Measurements from ENCODE around the gene SFXN5. TPM values are rescaled to one million over a fixed set of nuclear protein-coding genes. Genes with fewer than 3 reads are reported as not detected.

Gene SFXN5
- total RNA-seq, 1 experiment from 2014 or later: 25.9 TPM

DNA sequence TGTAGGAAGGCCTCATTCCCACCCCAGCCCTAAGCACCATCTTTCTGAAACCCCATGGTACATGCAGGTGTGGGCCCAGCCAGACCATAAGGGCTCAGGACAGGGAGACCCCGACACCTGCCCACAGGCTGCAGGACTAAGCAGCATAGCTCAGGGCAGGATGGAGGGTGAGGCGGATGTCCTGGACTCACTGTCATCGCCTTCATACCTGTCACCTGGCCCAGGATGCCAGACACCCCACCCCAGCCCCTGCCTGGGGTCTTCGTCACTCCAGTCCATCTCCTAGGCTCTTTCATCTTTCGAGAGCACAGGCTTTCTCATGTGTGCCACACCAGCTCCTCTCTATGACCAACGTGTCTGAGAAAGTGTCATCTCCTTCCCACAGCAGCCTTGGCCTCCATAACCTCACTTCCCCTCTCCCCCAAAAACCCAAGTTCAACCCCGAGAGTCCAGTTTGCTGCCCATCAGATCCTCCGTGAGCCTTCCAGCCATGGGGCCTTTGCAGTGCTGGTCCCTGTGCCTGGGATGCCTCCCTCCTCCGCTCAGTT, 82.7 kb downstream of the SFXN5 start:
- TF ChIP-seq CREM (CRISPR knock-in tag; IDR thresholded peaks at IDR 0.05) (no peak), PRDM15 (CRISPR knock-in tag; IDR thresholded peaks at IDR 0.05) (no peak), ATF1 (CRISPR knock-in tag; IDR thresholded peaks at IDR 0.05) (no peak), E2F5 (CRISPR knock-in tag; IDR thresholded peaks at IDR 0.05) (no peak), NR3C1 (CRISPR knock-in tag; conservative IDR thresholded peaks at IDR 0.05; ENCODE audit: low read depth) (no peak), FOXP1 (CRISPR knock-in tag; IDR thresholded peaks at IDR 0.05; ENCODE audit: borderline replicate concordance) (no peak), OVOL2 (CRISPR knock-in tag; IDR thresholded peaks at IDR 0.05; ENCODE audit: borderline replicate concordance) (no peak), ERG (CRISPR knock-in tag; IDR thresholded peaks at IDR 0.05) (no peak), USF2 (CRISPR knock-in tag; IDR thresholded peaks at IDR 0.05) (no peak)
- TF ChIP-seq, protein P1, sequence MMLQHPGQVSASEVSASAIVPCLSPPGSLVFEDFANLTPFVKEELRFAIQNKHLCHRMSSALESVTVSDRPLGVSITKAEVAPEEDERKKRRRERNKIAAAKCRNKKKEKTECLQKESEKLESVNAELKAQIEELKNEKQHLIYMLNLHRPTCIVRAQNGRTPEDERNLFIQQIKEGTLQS (CRISPR knock-in tag; conservative IDR thresholded peaks at IDR 0.05): no peak
- no peaks in the 10 kb centered on the region for H3K27me3 Mint-ChIP-seq (ENCODE audit: low read depth)
- DNase-seq (ENCODE audit: low spot score) (no peak), ATAC-seq (no peak)
- no peaks in the 10 kb centered on the region for H3K9me3 Mint-ChIP-seq
- H3K36me3 Mint-ChIP-seq: no peaks in the 10 kb centered on the region
- POLR2A ChIA-PET: no interaction called here
- no peak overlapping the region for H3K4me3 Mint-ChIP-seq
- CTCF ChIA-PET: interaction anchor here (1.2 to 3.2 kb wide), 4 partner anchors 15 to 188 kb away, joined by 3 to 12 read pairs (median 7); no protein-coding TSS in a partner anchor
- H3K27ac Mint-ChIP-seq: no peak overlapping the region
- H3K4me1 Mint-ChIP-seq: peaks cover 11% of the 10 kb centered on the region; the same call in 1 of the 2 replicates

- H3K9me3 Mint-ChIP-seq: no peaks in the 10 kb centered on the region
- no peak for TF ChIP-seq SMAD4 (CRISPR knock-in tag; IDR thresholded peaks at IDR 0.05)
- TF ChIP-seq ATF2 (CRISPR knock-in tag; IDR thresholded peaks at IDR 0.05; ENCODE audit: borderline replicate concordance, low read depth): no peak
- TF ChIP-seq NFYB (CRISPR knock-in tag; conservative IDR thresholded peaks at IDR 0.05; ENCODE audit: low read depth): no peak
- no peak for TF ChIP-seq GRHL2 (CRISPR knock-in tag; IDR thresholded peaks at IDR 0.05; ENCODE audit: insufficient replicate concordance, severe bottlenecking)
- no peak for TF ChIP-seq GABPB1 (CRISPR knock-in tag; IDR thresholded peaks at IDR 0.05)
- TF ChIP-seq PRRX2 (CRISPR knock-in tag; IDR thresholded peaks at IDR 0.05): no peak
- TF ChIP-seq ZNF671 (CRISPR knock-in tag; IDR thresholded peaks at IDR 0.05): no peak
- no peak overlapping the region for H3K27ac Mint-ChIP-seq
- ATAC-seq (no peak), DNase-seq (ENCODE audit: low spot score) (no peak)
- ChIA-PET POLR2A (no interaction called here), CTCF (interaction anchor here (1.3 to 3.2 kb wide), 4 partner anchors 14 to 189 kb away, joined by 4 to 12 read pairs (median 7); no protein-coding TSS in a partner anchor)
- no peak overlapping the region for H3K4me3 Mint-ChIP-seq
- no peaks in the 10 kb centered on the region for H3K36me3 Mint-ChIP-seq
- peaks cover 11% of the 10 kb centered on the region; the same call in 1 of the 2 replicates for H3K4me1 Mint-ChIP-seq
- no peaks in the 10 kb centered on the region for H3K27me3 Mint-ChIP-seq (ENCODE audit: low read depth)
These were observed 83.5 kb downstream of the SFXN5 start for GRCh38 chr2:72988041-72988440.
